Mesothelial cell of epicardium (in vitro differentiated cells): ENCODE measurements around the gene PSORS1C1. TPM values are rescaled to one million over a fixed set of nuclear protein-coding genes. Genes with fewer than 3 reads are reported as not detected.

Source experiments
- DNase-seq, 2 experiments: peaks; one replicate each; pipeline ENCODE4 v3.0.0; 2021; ENCODE audit warnings: low spot score in 2 of 2; ENCODE audit not compliant: unreplicated experiment in 2 of 2
- H3K27ac Mint-ChIP-seq: 2 replicates; pipeline ENCODE4 v1.8.0; 2021; ENCODE audit warnings: mixed read lengths
- H3K27me3 Mint-ChIP-seq: 2 replicates; pipeline ENCODE4 v1.8.0; 2021; ENCODE audit warnings: low read depth, mixed read lengths
- H3K36me3 Mint-ChIP-seq: 2 replicates; pipeline ENCODE4 v1.8.0; 2021; ENCODE audit warnings: mixed read lengths
- H3K4me1 Mint-ChIP-seq: 2 replicates; pipeline ENCODE4 v1.8.0; 2021; ENCODE audit warnings: mixed read lengths
- H3K4me3 Mint-ChIP-seq: 2 replicates; pipeline ENCODE4 v1.8.0; 2021; ENCODE audit warnings: mild to moderate bottlenecking, moderate library complexity, mixed read lengths
- H3K9me3 Mint-ChIP-seq: 2 replicates; pipeline ENCODE4 v1.8.0; 2021; ENCODE audit warnings: mixed read lengths
- CTCF ChIP-seq: fragments of 200-600 bp; sonication (generic); IDR thresholded peaks from one replicate; pipeline ENCODE4 v1.5.0; 2021; ENCODE audit warnings: antibody characterized with exemption; ENCODE audit not compliant: unreplicated experiment
- total RNA-seq: library from RNA; stranded (reverse); gene quantifications from 3 replicates; pipeline ENCODE4 v1.2.1, GENCODE V29; 2021

Gene PSORS1C1
- total RNA-seq, 1 donor from 2014 or later = 1.1 TPM

- H3K4me3 Mint-ChIP-seq = no peak overlapping the region
- H3K9me3 Mint-ChIP-seq = no peaks in the 10 kb centered on the region
- no peak overlapping the region for H3K27ac Mint-ChIP-seq
- no peak for DNase-seq
- H3K4me1 Mint-ChIP-seq = peaks cover 8% of the 10 kb centered on the region
- H3K36me3 Mint-ChIP-seq = no peaks in the 10 kb centered on the region
- H3K27me3 Mint-ChIP-seq = no peaks in the 10 kb centered on the region
- no peak for TF ChIP-seq CTCF
Measured at GRCh38 chr6:31096656-31097055, 17.9 kb upstream of the PSORS1C1 start.

- DNase-seq = no peak
- peaks cover 8% of the 10 kb centered on the region for H3K4me1 Mint-ChIP-seq
- H3K27me3 Mint-ChIP-seq = no peaks in the 10 kb centered on the region
- H3K4me3 Mint-ChIP-seq = no peak overlapping the region
- H3K27ac Mint-ChIP-seq = no peak overlapping the region
- H3K36me3 Mint-ChIP-seq = no peaks in the 10 kb centered on the region
- no peaks in the 10 kb centered on the region for H3K9me3 Mint-ChIP-seq
- TF ChIP-seq CTCF = no peak
Measured at GRCh38 chr6:31098449-31098938, 16.1 kb upstream of the PSORS1C1 start.

- peaks cover 2% of the 10 kb centered on the region for H3K27me3 Mint-ChIP-seq
- H3K4me3 Mint-ChIP-seq = no peak overlapping the region
- no peak for DNase-seq
- no peaks in the 10 kb centered on the region for H3K4me1 Mint-ChIP-seq
- no peaks in the 10 kb centered on the region for H3K36me3 Mint-ChIP-seq
- no peaks in the 10 kb centered on the region for H3K9me3 Mint-ChIP-seq
- TF ChIP-seq CTCF = no peak
- H3K27ac Mint-ChIP-seq = no peak overlapping the region
Measured at GRCh38 chr6:31103136-31103535, 11.5 kb upstream of the PSORS1C1 start.

- Mint-ChIP-seq H3K9me3 (no peaks in the 10 kb centered on the region), H3K27ac (no peak overlapping the region), H3K27me3 (peaks cover 22% of the 10 kb centered on the region), H3K36me3 (no peaks in the 10 kb centered on the region), H3K4me3 (no peak overlapping the region), H3K4me1 (peaks cover 3% of the 10 kb centered on the region)
- no peak for DNase-seq
- TF ChIP-seq CTCF = no peak
Measured at GRCh38 chr6:31107052-31107451, 7.5 kb upstream of the PSORS1C1 start.

- H3K4me1 Mint-ChIP-seq = peaks cover 17% of the 10 kb centered on the region
- TF ChIP-seq CTCF = no peak
- DNase-seq = no peak
- H3K4me3 Mint-ChIP-seq = no peak overlapping the region
- H3K9me3 Mint-ChIP-seq = no peaks in the 10 kb centered on the region
- peaks cover 39% of the 10 kb centered on the region for H3K27me3 Mint-ChIP-seq
- H3K27ac Mint-ChIP-seq = no peak overlapping the region
- H3K36me3 Mint-ChIP-seq = no peaks in the 10 kb centered on the region
Measured at GRCh38 chr6:31110825-31111582, 3.6 kb upstream of the PSORS1C1 start.
